HG03575 (cell line): ENCODE measurements around the gene APOBEC3B.
"Not testable (repeated sequence)": the region's sequence is repeated elsewhere in the genome, so short reads cannot be mapped to it uniquely, and the experiment has no call there.

Experiments used
- ATAC-seq: cut with Tn5 transposase; IDR thresholded peaks from one replicate; pipeline ENCODE4 v1.9.1; 2021; ENCODE audit not compliant: unreplicated experiment, insufficient number of reproducible peaks, low FRiP score; ENCODE audit errors: extremely low read depth

Gene APOBEC3B

DNA sequence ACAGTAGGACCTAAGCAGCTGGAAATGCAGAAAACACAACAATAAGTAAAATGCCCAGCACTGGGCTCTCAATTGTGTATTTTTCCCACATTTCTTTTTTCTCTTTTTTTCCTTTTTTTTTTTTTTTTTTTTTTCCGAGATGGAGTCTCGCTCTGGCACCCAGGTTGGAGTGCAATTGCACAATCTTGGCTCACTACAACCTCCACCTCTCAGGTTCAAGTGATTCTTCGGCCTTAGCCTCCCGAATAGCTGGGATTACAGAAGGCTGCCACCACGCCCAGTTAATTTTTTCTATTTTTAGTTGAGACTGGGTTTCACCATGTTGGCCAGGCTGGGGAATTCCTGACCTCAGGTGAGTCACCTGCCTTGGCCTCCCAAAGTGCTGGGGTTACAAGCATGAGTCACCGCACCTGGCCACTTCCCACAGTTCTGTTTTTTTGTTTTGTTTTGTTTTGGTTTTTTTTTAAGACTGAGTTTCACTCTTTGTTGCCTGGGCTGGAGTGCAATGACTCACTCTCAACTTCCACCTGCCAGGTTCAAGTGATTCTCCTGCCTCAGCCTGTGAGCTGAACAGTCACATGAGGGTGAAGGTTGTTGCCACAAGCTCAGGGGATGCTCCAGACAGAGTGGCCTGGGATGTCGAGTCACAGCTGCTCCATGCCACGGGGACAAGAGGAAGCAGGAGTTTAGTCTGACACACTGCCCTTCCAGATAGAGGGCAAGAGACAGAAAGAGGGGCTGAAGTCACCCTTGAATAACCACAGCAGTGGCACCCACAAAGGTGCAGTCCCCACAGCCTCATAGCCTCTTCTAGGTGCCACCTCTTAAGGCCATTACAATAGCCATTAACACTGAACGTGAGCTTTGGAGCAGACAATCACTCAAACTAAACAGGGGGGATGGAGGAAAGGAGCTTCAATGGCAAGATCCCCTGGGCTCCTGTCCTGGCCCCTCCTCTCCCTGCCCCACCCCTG lies 2.9 kb downstream of the APOBEC3B start:
- peak; percentile 62 for ATAC-seq

DNA sequence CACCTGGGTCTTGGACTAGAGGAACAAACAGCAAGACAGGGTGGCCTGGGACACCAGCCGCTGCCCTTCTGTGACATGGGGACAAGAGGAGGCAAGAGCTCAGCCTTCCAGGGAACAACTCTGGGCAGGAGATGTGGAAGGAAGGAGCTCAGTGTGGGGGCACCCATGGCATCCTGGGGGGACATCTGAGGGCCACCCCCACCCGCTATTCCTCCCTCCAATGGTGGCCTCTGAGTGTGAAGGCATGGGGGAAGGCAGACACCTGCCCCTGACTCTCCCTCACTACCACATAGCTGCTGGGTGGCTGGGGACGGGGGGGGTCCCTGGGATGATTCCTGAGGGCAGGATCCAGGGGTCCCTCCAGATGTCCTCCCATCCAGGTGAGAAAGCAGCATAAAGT lies 4.5 kb downstream of the APOBEC3B start:
- ATAC-seq = no peak

DNA sequence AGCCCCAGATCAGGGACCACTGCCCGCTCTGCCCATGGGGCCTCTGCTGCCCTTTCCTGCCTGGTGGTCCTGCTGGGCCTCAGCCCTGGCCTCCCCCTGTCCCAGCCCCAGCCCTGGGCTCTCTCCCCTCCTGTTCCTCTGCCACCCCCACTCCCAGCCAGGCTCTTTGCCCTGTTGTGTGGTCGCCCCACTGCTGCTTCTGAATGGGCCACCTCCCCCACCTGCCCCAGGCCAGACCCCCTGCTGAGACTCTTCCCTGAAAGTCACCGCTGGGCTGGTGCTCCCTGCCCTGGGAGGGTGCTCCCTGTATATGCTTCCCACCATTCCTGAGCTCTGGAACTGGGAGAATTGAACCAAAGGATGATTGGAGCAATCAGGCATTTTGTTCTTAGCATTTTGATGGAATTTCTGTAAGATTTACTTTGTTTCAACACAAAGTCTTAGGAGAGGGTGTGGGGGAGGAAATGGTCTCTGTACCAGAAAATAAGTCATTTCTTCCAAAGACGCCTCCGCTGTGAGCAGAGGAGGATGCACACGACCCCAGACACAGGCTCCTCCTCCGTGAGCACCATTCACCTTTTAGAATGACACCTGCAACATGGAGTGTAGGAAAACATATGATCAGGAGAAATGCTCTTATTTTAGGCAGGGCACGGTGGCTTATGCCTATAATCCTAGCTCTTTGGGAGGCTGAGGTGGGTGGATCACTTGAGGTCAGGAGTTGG lies 5.2 kb downstream of the APOBEC3B start:
- no peak for ATAC-seq

DNA sequence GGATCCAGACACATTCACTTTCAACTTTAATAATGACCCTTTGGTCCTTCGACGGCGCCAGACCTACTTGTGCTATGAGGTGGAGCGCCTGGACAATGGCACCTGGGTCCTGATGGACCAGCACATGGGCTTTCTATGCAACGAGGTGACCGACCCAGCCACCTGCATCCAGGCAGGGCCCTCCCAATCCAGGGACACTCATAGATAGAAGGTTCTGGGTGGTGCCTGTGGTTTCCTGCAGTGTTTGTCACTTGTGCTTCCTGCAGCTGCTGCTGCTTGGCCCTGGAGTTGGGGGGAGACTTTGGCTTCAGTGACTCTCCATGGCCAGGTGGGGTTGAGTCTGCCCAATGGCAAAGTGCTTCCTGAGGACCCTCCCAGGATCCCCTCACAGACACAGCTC lies 7.3 kb downstream of the APOBEC3B start:
- no peak for ATAC-seq

DNA sequence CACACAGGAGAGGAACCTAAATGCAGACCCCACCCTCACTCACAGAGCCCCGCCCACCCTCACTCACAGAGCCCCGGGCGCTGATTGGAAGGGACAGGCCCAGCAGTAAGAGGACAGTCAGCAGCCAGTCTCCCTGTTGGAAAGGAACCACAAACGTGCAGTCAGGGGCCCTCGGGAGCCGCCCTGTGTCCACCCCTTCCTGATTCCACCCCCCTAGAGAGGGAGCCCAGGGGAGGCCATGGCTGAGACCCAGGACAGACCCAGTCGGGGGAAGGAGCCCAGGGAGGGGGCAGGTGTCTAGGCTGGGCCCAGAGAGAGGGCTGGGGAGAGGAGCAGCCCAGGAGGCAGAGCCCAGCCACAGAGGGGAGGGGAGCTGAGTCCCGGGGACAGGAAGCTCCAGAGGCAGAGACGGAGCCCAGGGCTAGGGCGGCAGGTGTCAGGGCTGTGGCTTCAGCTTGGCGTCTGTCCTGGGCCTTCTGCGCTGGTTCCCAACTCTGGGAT lies 10.8 kb downstream of the APOBEC3B start:
- ATAC-seq = not testable (repeated sequence)

DNA sequence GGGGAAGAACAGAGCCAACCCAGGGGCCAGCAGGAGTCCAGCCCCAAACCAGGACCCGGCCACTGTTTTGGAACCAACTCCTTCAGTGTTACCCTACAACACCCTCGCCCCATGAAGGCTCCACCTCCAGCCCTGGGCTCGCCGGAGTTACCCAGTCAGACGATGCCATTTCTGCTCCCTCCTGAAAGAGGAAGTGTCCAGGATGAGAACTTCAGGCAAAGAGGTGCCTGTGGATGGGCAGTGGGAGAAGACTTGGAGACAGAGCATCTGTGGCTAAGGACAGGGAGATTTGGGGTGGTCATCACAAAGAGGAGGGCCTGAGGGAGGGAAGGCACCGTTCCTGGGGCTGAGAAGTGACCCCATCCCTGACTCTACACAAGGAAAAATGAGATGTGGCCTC lies 14.0 kb downstream of the APOBEC3B start:
- ATAC-seq = no peak

DNA sequence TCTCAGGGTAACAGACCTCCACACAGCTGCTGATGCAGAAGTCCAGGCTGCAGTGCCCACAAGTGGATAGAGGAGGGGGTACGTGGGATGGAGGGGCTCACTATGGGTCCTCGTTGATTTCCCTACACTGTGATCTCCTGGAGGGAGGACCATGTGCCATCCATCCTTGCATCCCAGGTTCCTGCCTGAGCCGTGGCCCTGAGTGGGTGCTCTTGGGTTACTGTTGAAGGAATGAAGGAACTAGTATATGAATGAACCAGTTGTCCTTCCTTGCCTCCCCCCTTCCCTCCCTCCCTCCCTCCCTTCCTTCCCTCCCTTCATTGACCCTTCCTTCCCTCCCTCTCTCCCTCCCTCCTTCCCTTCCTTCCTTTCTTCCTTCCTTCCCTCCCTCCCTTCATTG lies 15.4 kb downstream of the APOBEC3B start:
- no peak for ATAC-seq

DNA sequence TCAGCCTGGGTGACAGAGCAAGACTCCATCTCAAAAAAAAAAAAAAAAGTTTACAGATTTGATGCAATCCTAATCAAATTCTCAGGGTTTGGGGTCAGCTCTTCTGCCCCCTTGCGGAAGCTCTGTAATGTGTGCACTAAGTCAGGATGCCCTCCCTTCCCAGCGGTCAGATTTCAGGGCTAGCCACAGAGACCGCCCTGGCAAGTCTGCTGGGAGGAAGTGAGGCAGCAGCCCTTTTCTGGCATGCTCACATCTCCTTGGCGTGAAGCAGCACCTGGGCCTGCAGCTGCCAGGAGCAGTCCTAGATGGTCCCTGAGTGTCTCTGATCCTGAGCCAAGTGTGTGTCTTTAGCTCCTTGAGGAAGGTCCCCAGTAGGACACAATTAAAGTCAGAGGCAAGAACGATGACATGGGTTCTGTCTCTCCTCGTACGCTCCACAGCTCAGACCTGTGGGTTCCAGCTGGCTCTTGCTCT lies 21.1 kb downstream of the APOBEC3B start:
- ATAC-seq = no peak

DNA sequence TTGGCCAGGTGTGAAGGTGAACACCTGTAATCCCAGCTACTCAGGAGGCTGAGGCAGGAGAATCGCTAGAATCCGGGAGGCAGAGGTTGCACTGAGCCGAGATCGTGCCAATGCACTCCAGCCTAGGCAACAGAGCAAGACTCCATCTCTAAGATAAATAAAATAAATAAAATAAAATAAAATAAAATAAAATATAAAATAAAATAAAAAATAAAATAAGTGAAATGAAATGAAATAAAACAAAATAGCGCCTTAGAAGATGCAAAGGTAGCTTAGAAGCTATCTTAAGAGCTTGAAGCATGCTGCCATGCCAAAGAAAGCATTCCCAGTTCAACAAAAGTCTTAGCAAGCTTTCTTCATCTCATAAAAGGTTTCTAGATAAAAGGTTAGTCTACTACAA lies 25.0 kb downstream of the APOBEC3B start:
- no peak for ATAC-seq

DNA sequence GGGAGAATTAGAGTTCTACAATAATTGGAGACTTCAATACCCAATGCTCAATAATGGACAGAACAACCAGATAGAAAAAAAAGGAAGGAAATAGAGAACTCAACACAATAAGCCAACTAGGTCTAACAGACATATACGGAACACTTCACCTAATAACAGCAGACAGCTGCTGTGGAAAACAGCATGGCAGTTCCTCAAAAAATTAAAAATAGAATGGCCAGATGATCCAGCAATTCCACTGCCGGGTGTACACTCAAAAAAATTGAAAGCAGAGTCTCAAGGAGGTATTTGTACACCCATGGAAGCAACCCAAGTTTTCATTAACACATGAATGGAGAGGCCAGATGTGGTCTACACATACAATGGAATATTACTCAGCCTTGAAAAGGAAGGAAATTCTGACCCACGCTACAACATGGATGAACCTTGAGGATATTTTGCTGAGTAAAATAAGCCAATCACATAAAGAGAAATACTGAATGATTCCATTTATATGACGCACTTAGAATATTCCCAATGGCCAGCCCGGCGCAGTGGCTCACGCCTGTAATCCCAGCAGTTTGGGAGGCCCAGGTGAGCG lies 26.2 kb downstream of the APOBEC3B start:
- not testable (repeated sequence) for ATAC-seq

DNA sequence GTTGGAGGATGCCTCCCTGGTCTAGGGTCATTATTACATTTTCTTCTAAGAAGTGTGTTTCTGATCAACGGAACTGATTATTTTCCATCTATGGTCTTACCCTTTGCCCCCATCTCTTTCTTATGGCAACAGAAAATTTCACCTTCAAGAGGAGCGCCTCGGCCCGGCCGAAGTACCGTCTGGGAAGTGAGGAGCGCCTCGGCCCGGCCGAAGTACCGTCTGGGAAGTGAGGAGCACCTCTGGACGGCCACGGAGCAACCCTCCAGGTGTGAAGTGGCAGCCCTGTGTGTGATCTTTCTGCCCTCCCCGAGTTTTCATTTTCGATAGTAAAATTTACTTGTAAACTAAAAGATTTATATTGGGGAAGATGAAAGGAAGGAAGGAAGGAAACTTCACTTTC lies 28.8 kb downstream of the APOBEC3B start:
- no peak for ATAC-seq

DNA sequence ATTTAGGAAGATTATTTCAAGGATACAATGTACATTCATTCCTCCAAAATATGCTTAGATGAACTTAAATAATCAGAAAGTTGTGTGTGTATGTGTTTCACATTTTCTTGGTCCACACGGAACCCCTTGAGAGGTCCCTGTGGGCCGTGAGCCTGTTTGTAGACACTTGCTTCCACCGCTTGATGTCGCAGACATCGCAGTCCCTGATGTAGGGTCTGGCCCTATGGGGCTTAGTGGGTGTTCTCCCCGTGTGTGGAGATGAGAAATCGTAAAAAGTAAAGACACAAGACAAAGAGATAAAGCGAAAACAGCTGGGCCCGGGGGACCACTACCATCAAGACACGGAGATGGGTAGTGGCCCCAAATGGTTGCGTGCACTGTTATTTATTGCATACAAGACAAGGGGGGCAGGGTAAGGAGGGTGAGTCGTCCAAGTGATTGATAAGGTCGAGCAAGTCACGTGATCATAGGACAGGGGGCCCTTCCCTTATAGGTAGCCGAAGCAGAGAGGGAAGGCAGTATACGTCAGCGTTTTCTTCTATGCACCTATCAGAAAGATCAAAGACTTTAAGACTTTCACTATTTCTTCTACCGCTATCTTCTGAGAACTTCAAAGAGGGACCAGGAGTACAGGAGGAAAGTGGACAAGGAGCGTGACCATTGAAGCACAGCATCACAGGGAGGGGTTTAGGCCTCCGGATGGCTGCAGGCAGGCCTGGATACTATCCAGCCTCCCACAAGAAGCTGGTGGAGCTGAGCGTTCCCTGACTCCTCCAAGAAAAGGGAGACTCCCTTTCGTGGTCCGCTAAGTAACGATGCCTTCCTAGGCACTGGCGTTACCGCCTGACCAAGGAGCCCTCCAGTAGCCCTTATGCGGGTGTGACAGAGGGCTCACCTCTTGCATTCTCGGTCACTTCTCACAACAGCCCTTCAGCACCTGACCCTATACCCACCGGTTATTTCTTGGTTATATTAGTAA lies 30.7 kb downstream of the APOBEC3B start:
- no peak for ATAC-seq

DNA sequence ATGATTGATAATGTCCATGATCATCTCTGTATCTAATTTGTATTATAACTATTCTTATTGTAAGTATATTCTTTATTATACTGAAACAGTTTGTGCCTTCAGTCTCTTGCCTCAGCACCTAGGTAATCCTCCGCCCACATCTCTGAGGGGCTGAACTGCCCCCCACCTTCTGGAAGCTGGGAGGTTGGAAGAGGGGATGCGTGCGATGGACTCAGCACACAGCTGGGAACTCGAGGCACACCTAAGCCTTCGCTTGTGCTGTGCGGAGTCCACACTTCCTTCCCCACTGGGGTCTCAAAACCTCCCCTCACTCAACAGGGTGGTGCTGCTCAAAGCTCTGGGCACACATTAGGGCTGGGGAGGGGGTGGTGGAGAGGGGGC lies 31.4 kb downstream of the APOBEC3B start:
- ATAC-seq = not testable (repeated sequence)

DNA sequence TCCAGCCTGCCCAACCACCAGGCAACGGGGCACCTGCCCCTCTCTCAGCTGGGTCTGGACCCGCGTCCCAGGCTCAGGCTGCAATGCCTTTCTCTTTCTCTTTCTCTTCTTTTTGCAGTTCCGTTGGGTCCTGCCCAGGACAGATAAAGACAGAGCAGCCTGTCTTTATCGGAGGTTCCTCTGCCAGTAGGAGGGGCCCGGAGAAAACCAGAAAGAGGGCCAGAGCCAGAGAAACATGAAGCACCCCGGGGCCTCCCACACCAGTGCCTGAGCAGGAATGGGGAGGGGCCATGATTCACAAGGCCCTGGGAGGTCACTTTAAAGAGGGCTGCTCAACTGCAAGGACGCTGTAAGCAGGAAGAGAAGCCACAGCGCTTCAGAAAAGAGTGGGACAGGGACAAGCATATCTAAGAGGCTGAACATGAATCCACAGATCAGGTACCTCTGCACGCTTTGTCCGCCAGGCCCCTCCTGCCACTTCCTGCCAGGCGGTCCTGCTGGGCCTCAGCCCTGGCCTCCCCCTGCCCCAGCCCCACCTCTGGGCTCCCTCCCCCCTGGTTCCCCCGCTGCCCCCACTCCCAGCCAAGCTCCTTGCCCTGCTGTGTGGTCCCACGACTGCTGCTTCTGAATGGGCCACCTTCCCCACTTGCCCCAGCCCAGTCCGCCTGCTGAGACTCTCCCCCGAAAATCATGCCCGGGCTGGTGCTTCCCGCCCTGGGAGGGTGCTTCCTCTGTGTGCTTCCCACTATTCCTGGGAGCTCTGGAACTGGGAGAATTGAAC lies 32.0 kb downstream of the APOBEC3B start, which contains the start of gene APOBEC3C:
Gene APOBEC3C (plus strand): TSS at position 316 of the 781 bp plus-strand sequence. CDS start 106 bp downstream, at position 422.
- ATAC-seq = no peak

DNA sequence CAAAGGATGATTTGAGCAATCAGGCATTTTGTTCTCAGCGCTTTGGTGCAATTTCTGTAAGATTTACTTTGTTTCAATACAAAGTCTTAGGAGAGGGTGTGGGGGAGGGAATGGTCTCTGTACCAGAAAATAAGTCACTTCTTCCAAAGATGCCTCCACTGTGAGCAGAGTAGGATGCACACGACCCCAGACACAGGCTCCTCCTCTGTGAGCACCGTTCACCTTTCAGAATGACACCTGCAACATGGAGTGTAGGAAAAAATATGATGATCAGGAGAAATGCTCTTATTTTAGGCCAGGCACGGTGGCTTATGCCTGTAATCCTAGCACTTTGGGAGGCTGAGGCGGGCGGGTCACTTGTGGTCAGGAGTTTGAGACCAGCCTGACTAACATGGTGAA lies 32.6 kb downstream of the APOBEC3B start:
- not testable (repeated sequence) for ATAC-seq

DNA sequence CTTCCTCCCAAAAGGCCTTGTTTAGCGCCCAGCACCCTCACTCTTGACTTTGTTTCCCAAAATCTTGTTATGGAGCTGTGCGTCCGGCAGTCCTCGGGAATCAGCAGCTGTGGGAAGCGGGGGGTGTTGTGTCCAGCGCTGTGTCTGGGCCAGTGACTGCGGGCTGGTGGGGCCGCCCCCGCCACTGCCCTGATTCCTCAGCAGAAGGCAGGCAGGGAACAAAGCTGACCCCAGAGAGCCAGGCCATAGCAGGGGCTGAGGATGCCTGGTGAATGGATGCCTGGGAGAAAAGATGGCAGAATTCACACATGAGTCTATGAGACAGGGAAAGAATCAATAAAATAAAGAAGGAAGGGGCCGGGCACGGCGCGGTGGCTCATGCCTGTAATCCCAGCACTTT lies 34.4 kb downstream of the APOBEC3B start:
- ATAC-seq = no peak

DNA sequence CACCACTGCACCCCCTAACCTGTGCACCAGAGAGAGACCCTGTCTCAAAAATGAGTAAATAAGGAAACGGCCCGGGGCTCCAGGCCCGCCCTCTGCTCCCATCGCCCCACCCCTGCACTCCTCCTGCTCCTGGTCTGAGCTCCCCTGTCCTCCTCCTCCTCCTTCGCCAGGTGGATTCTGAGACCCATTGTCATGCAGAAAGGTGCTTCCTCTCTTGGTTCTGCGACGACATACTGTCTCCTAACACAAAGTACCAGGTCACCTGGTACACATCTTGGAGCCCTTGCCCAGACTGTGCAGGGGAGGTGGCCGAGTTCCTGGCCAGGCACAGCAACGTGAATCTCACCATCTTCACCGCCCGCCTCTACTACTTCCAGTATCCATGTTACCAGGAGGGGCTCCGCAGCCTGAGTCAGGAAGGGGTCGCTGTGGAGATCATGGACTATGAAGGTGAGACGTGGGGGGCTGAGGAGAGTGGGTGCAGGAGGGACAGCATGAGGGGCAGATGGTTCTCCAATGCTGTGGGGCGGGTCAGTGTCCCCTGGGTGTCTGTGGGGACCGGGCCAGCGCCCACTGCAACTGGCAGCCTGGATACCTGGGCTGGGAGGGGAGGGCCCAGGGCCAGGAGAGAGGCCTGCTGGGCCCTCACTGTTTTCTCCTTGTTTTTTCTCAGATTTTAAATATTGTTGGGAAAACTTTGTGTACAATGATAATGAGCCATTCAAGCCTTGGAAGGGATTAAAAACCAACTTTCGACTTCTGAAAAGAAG lies 35.6 kb downstream of the APOBEC3B start:
- no peak for ATAC-seq
